Measurements from ENCODE around the gene MAP2K3. TPM values are rescaled to one million over a fixed set of nuclear protein-coding genes. Genes with fewer than 3 reads are reported as not detected.
"Not testable (repeated sequence)": the region's sequence is repeated elsewhere in the genome, so short reads cannot be mapped to it uniquely, and the experiment has no call there.

Gene MAP2K3
- polyA plus RNA-seq, 3 donors: 107 to 166 (median 164) TPM

- peaks cover 48 to 67% of the 10 kb centered on the region in 2 donors for H3K36me3 ChIP-seq (replicated peaks in 1 of 2; ENCODE audit: control insufficient read depth in 1 of 2, insufficient read depth in 2 of 2, low read length in 2 of 2)
- H3K4me2 ChIP-seq (replicated peaks; ENCODE audit: extremely low read depth, low read length, poor library complexity, severe bottlenecking): no peak overlapping the region
- no peaks in the 10 kb centered on the region for H3K79me2 ChIP-seq (ENCODE audit: insufficient read depth, low read length)
- H3K4me3 ChIP-seq (replicated peaks in 1 of 3; ENCODE audit: low read depth in 2 of 3, low read length in 3 of 3): no peak overlapping the region
- Mint-ChIP-seq H3K27me3 (ENCODE audit: low read depth in 3 of 3) (peaks cover 2 to 5% (median 3%) of the 10 kb centered on the region in 3 donors), H3K4me1 (peaks cover 13% of the 10 kb centered on the region), H3K36me3 (peaks cover 57 to 70% of the 10 kb centered on the region in 2 donors), H3K9me3 (peaks cover 0 to 7% (median 4%) of the 10 kb centered on the region in 7 donors), H3K27ac (peak overlapping the region in 2 of 7 donors; percentile 36 to 55), H3K4me3 (no peak overlapping the region)
- TF ChIP-seq CTCF (IDR thresholded peaks at IDR 0.05): no peak
- 100% methylated on average over 2 of the region's 5 CpGs for WGBS (ENCODE audit: insufficient coverage)
- H4K20me1 ChIP-seq (ENCODE audit: insufficient read depth, low read length): peaks cover 66% of the 10 kb centered on the region
- no peak for DNase-seq
- no peaks in the 10 kb centered on the region for H3K27me3 ChIP-seq (ENCODE audit: control insufficient read depth in 2 of 2, insufficient read depth in 2 of 2, low read length in 2 of 2)
- H3K4me1 ChIP-seq (ENCODE audit: control insufficient read depth in 1 of 2, insufficient read depth in 2 of 2, low read length in 2 of 2): peaks cover 13 to 18% of the 10 kb centered on the region in 2 donors
- H3K9me3 ChIP-seq (replicated peaks in 1 of 2; ENCODE audit: control insufficient read depth in 1 of 2, insufficient read depth in 1 of 2, low read length in 2 of 2): peaks cover 3 to 4% of the 10 kb centered on the region in 2 donors
- H2AFZ ChIP-seq (ENCODE audit: insufficient read depth, low read depth, low read length, poor library complexity, severe bottlenecking): no peak overlapping the region
- H3K9ac ChIP-seq (ENCODE audit: insufficient read depth, low read length, poor library complexity, severe bottlenecking): no peak overlapping the region
- H3K27ac ChIP-seq (ENCODE audit: low read depth in 1 of 2, low read length in 2 of 2): no peak overlapping the region
- intact Hi-C loops (cut with micrococcal nuclease): no loop called here
These were observed 28.8 kb downstream of the MAP2K3 start for GRCh38 chr17:21313320-21313719.

- H3K9ac ChIP-seq (ENCODE audit: insufficient read depth, low read length, poor library complexity, severe bottlenecking); H3K27me3 ChIP-seq (ENCODE audit: control insufficient read depth in 2 of 2, insufficient read depth in 2 of 2, low read length in 2 of 2); H3K27ac ChIP-seq (ENCODE audit: low read depth in 1 of 2, low read length in 2 of 2); DNase-seq; H3K4me3 ChIP-seq (replicated peaks in 1 of 3; ENCODE audit: low read depth in 2 of 3, low read length in 3 of 3); H3K27me3 Mint-ChIP-seq (ENCODE audit: low read depth in 3 of 3); H3K79me2 ChIP-seq (ENCODE audit: insufficient read depth, low read length); H3K4me3 Mint-ChIP-seq; intact Hi-C loops (cut with micrococcal nuclease); H2AFZ ChIP-seq (ENCODE audit: insufficient read depth, low read depth, low read length, poor library complexity, severe bottlenecking); H3K9me3 Mint-ChIP-seq; H3K4me2 ChIP-seq (replicated peaks; ENCODE audit: extremely low read depth, low read length, poor library complexity, severe bottlenecking); H3K9me3 ChIP-seq (replicated peaks in 1 of 2; ENCODE audit: control insufficient read depth in 1 of 2, insufficient read depth in 1 of 2, low read length in 2 of 2): not testable (repeated sequence)
- H3K36me3 Mint-ChIP-seq: peaks cover 53 to 66% of the 10 kb centered on the region in 2 donors
- H4K20me1 ChIP-seq (ENCODE audit: insufficient read depth, low read length): peaks cover 62% of the 10 kb centered on the region
- H3K27ac Mint-ChIP-seq: peak overlapping the region in 2 of 7 donors; percentile 55 to 69
- H3K4me1 Mint-ChIP-seq: peaks cover 13% of the 10 kb centered on the region
- peaks cover 13 to 18% of the 10 kb centered on the region in 2 donors for H3K4me1 ChIP-seq (ENCODE audit: control insufficient read depth in 1 of 2, insufficient read depth in 2 of 2, low read length in 2 of 2)
- 100% methylated on average over 1 of the region's 2 CpGs for WGBS (ENCODE audit: insufficient coverage)
- peaks cover 44 to 63% of the 10 kb centered on the region in 2 donors for H3K36me3 ChIP-seq (replicated peaks in 1 of 2; ENCODE audit: control insufficient read depth in 1 of 2, insufficient read depth in 2 of 2, low read length in 2 of 2)
These were observed 29.2 kb downstream of the MAP2K3 start for GRCh38 chr17:21313761-21314160.

- peaks cover 39 to 58% of the 10 kb centered on the region in 2 donors for H3K36me3 ChIP-seq (replicated peaks in 1 of 2; ENCODE audit: control insufficient read depth in 1 of 2, insufficient read depth in 2 of 2, low read length in 2 of 2)
- H3K9me3 ChIP-seq (replicated peaks in 1 of 2; ENCODE audit: control insufficient read depth in 1 of 2, insufficient read depth in 1 of 2, low read length in 2 of 2); H3K4me3 Mint-ChIP-seq; intact Hi-C loops (cut with micrococcal nuclease); H3K79me2 ChIP-seq (ENCODE audit: insufficient read depth, low read length); H3K4me2 ChIP-seq (replicated peaks; ENCODE audit: extremely low read depth, low read length, poor library complexity, severe bottlenecking); H2AFZ ChIP-seq (ENCODE audit: insufficient read depth, low read depth, low read length, poor library complexity, severe bottlenecking); H3K27me3 Mint-ChIP-seq (ENCODE audit: low read depth in 3 of 3); H3K27ac ChIP-seq (ENCODE audit: low read depth in 1 of 2, low read length in 2 of 2); DNase-seq; H3K9ac ChIP-seq (ENCODE audit: insufficient read depth, low read length, poor library complexity, severe bottlenecking); H3K27me3 ChIP-seq (ENCODE audit: control insufficient read depth in 2 of 2, insufficient read depth in 2 of 2, low read length in 2 of 2); H3K4me3 ChIP-seq (replicated peaks in 1 of 3; ENCODE audit: low read depth in 2 of 3, low read length in 3 of 3); H3K9me3 Mint-ChIP-seq: not testable (repeated sequence)
- peaks cover 13 to 18% of the 10 kb centered on the region in 2 donors for H3K4me1 ChIP-seq (ENCODE audit: control insufficient read depth in 1 of 2, insufficient read depth in 2 of 2, low read length in 2 of 2)
- Mint-ChIP-seq H3K27ac (peak overlapping the region in 2 of 7 donors; percentile 46 to 66), H3K36me3 (peaks cover 48 to 61% of the 10 kb centered on the region in 2 donors), H3K4me1 (peaks cover 13% of the 10 kb centered on the region)
- WGBS (ENCODE audit: insufficient coverage): 97% methylated on average over 5 of the region's 7 CpGs
- H4K20me1 ChIP-seq (ENCODE audit: insufficient read depth, low read length): peaks cover 57% of the 10 kb centered on the region
These were observed 29.8 kb downstream of the MAP2K3 start for GRCh38 chr17:21314261-21314664.

- DNase-seq; H3K4me3 ChIP-seq (replicated peaks in 1 of 3; ENCODE audit: low read depth in 2 of 3, low read length in 3 of 3); H3K27me3 Mint-ChIP-seq (ENCODE audit: low read depth in 3 of 3); intact Hi-C loops (cut with micrococcal nuclease); H3K27me3 ChIP-seq (ENCODE audit: control insufficient read depth in 2 of 2, insufficient read depth in 2 of 2, low read length in 2 of 2); H3K9me3 Mint-ChIP-seq; H3K79me2 ChIP-seq (ENCODE audit: insufficient read depth, low read length); H3K27ac ChIP-seq (ENCODE audit: low read depth in 1 of 2, low read length in 2 of 2); H3K4me2 ChIP-seq (replicated peaks; ENCODE audit: extremely low read depth, low read length, poor library complexity, severe bottlenecking); H2AFZ ChIP-seq (ENCODE audit: insufficient read depth, low read depth, low read length, poor library complexity, severe bottlenecking); H3K9ac ChIP-seq (ENCODE audit: insufficient read depth, low read length, poor library complexity, severe bottlenecking); H3K4me3 Mint-ChIP-seq; H3K9me3 ChIP-seq (replicated peaks in 1 of 2; ENCODE audit: control insufficient read depth in 1 of 2, insufficient read depth in 1 of 2, low read length in 2 of 2): not testable (repeated sequence)
- peaks cover 13 to 18% of the 10 kb centered on the region in 2 donors for H3K4me1 ChIP-seq (ENCODE audit: control insufficient read depth in 1 of 2, insufficient read depth in 2 of 2, low read length in 2 of 2)
- peaks cover 39 to 54% of the 10 kb centered on the region in 2 donors for H3K36me3 ChIP-seq (replicated peaks in 1 of 2; ENCODE audit: control insufficient read depth in 1 of 2, insufficient read depth in 2 of 2, low read length in 2 of 2)
- H3K27ac Mint-ChIP-seq: peak overlapping the region in 4 of 7 donors; percentile 43 to 67 (median 62)
- H4K20me1 ChIP-seq (ENCODE audit: insufficient read depth, low read length): peaks cover 53% of the 10 kb centered on the region
- peaks cover 13% of the 10 kb centered on the region for H3K4me1 Mint-ChIP-seq
- H3K36me3 Mint-ChIP-seq: peaks cover 48 to 58% of the 10 kb centered on the region in 2 donors
- 100% methylated on average over 2 of the region's 7 CpGs for WGBS (ENCODE audit: insufficient coverage)
These were observed 30.2 kb downstream of the MAP2K3 start for GRCh38 chr17:21314701-21315111.
